EH (cell line): ENCODE results near the gene DFFB.

Experiments
- DNase-seq: peaks from one replicate; pipeline ENCODE4 v3.0.0-alpha.2; 2015; ENCODE audit warnings: low read depth

The DFFB gene

DNA sequence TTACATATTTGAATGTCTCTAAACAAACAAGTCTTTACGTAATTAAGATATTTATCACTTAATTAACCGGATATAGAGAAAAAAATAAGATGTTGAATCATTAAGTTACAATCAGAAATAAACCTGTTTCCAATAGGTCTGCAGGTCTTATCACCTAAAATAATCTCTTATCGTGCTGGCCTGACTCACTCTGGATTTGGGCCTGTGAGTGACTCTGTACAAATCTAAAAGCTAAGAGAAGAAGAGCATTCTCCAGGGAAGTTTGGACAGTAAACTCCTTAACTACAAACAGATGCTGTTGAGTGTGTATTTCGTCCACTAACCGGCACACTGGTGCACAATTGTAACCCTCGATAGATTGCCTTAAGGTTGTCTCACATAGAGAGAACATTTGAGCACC lies 25.6 kb upstream of the DFFB start:
- peak; percentile 81 for DNase-seq

DNA sequence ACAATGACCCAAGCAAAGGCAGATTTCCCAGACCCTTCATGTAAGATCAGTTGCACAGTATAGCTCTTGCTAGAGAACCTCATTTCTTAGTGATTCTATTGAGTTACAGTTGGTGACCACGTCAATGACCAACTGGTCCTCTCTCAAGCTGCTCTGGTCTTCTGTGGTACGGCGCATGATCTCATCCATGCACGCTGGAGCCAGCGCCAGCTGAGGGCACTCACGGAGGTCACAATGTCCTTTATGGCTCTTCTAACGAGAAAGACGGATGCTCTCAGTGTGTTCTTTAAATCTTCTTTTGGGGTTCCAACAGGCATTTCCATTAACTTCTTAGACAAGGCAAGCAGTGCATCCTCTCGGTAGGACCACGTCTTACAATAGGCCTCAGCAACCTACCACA lies 22.6 kb upstream of the DFFB start:
- DNase-seq = no peak

DNA sequence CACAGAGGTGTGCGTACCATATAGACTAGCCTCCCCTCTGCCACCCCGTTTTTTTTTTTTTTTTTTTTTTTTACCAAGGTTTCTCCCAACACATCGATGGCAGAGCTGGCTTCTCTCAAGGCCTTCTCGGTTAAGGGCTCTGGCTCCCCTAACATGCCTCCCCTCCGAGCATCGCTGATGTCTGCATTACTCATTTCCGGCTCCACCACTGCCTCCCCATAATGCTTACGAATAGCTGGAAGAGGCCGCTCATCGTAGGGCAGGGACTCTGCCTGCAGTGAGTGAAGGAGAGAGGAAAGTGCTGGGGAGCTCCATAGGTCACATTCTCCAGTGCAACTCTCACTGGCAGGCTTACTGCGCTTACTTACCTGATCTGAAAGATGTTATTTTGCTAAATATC lies 20.9 kb upstream of the DFFB start:
- peak; percentile 55 for DNase-seq

DNA sequence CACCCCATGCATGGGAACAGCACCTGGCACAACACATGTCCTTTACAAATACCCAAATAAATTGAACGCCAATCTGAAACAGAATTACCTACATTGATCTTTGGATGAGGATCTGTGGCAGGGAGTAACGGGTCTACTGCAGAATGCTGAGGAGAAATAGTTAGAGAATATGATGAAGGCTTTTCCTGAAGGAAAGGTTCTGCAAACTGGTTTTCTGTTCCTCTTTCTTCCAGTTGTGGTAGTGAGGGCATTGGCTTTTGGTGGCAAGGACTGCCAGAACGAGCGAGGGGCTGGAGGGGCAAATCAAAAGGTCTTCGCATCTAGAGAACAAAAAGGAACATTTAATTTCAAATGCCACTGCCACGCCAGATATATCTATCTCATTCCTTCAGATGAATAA lies 20.1 kb upstream of the DFFB start:
- no peak for DNase-seq

DNA sequence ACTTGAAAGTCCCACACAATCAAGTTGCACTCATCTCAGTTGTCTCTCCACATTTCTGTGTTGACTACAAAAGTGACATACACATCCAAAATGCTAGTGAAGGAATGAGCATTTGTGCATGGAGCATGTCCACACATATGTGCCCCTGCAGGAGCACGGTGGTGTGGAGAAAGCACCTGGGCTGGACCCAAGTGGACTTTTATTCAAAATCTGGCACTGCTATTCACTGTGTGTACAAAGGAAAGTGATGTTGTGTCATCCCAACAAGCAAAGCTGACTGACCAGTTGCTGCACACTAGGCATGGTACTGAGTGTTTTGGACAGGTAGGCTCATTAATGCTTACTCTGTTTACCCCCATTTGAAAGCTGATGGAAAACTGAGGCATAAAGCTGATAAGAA lies 19.6 kb upstream of the DFFB start:
- no peak for DNase-seq

DNA sequence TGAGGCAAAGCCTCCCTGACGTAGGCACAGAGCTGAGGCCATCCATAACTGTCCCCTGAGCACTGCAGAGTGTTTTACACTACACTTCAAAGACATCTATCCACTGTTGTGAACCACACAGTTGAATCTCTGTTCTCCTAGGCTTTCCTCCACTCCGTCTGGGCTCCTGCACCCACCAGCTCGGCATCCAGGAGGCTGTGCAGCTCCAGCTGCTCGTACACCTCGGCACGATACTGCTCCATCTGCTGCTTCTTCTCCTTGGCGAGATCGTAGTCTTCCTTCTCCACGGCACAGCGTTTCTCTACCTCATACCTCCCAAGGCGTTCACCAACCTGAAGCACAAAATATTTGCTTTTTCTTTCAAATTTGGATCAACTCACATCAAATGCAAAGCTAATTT lies 18.5 kb upstream of the DFFB start:
- DNase-seq = no peak

DNA sequence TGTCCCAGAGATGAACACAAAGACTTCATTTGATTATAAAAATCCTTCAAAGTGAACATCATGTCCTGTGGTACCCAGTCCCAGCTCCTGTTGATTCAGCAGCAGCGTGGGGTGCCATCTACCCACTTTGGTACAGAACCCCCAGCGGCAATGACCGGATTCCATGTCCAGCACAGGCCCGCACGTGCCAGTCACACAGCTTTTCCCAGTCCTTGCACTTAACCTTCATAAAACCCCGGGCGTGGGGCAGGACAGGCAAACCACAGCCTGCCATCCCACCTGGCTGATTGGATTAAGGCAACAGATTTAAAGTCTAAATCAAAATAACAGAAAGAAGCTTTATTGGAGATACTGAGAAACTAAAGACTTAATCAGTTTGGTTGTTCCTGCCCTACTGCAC lies 15.8 kb upstream of the DFFB start:
- no peak for DNase-seq

DNA sequence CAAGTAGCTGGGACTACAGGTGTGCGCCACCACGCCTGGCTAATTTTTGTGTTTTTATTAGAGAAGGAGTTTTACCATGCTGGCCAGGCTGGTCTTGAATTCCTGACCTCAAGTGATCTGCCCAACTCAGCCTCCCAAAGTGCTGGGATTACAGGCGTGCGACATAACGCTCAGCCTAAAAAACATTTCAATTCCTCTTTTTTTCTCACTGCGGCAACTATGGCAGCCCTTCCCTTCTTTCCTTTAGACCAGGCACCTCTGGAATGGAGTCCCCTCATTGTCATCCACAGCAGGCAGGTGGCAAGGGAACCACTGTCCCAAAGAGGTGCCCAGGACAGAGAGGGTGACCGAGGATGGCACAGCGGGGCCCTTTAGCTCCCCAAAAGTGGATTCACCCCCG lies 14.4 kb upstream of the DFFB start:
- DNase-seq = no peak

DNA sequence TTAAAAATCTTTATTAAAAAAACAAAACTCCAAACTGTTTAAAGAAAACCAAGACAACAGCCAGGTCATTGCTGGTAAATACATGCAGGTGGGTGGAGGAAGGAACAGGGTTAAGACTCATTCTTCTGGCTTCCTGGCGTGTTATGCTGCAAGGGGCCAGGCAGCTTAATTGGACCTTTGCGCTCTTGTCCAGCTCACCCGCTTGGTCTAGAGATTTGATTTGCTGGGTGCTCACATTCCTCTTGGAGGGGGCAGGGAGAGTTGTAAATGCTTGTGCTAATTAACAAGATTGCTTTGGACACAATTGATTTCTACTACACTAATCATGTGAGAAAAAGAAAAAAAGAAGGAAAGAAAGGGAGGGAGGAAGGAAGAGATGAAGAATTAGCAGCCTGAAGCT lies 10.7 kb upstream of the DFFB start:
- no peak for DNase-seq

DNA sequence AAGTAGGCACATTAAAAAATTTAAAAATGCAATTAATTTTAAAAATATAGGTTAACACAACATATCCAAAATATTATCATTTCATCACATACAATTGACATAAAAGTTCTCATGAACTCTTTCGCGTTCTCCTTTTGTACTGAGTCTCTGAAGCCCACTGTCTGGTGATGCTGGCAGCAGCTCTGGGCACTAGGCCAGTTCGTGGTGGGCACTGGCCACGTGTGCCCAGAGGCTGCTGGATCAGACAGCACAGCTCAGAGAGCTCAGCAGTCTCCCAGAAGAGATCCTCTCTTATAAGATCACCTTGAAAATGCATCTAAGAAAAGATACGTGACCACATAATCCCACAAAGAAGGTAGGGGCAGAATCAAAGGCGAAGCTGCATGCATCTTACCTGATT lies 10.2 kb upstream of the DFFB start:
- no peak for DNase-seq

DNA sequence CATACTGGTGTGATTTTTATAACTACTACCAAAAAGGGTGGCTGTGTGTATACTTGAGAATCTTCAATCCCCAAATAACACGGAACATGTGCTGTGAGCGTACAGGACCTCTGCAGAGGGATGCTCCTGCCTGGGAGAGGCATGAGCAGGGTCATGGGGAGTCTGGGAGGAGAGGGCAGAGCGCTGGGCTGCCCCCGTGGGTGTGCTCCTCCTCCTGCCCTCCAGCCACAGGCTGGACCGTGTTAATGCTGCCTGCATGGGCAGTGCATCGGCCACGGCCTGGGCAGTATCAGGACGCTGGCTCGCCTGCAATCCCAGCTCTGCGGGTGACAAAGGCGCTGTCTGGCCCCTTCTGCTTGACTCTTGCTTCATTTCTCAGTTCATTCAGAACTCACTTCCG lies 6.4 kb upstream of the DFFB start:
- no peak for DNase-seq

DNA sequence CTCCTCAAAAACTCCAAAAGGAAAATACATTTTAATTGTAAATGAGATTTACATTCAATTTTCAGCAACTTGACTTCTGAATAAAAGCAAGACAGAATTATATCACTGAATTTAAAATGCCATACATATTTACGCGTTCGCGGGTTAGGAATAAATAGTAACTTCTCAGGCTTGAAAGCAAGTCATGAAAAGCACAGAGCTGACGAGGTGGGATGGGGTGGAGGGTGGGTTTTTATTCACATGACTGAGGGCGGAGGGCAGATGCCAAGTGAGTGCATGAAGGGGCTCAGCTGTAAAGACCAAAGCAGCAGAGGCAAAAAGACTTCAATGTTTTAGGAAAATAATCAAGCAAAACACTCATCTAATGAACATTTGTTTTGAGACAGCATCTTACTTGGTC lies 6.0 kb upstream of the DFFB start:
- no peak for DNase-seq

DNA sequence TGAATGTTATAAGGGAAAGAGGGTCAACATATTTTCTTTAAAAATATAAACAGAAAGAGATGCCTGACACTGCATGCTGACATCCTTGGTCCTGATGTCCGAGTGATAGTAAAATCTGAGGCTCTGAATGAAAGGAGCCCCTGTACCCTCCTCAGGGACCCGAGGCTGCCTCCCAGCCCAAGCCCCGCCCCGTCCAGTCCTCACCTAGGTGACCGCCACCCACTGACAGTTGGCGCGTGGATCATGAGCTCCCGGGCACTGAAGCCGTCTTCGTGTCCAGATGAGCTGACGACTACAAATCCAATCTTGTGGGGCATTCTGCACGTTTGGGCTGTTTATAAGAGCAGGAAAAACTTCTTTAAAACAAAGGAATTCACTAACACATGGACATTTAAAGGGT lies 5.2 kb upstream of the DFFB start:
- DNase-seq = no peak

DNA sequence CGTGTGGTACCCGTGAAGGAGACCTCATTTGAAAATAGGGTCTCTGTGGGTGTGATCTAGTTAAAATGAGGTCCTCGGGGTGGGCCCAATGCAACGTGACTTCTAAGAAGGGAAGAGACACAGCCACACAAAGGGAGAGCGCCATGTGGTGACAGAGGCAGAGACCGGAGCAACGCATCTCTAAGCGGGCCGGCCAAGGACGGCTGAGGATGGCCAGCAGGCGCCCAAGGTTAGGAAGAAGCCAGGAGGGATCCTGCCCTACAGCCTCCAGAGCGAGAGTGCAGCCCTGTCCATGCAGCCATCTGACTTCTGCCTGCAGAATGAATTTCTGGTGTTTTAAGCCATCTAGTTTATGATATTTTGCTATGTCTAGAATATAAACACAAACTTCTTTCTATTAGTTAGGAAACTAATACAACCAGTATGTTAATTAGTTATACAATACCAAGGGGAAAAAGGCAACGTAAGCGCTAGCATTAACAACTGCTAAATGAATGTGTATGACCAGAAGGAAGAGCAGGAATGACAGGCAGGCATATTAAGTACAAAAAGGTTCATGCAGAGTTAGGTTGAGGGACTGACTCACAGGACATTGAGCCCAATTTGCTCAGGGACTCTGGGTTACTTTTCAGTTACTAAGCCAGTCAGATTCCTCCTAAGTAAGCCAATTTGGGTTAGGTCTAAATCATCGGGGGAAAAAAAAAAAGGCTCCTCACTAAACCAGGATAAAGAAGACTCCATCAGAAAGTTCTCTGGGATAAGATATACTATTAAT lies 4.4 kb upstream of the DFFB start:
- no peak for DNase-seq

DNA sequence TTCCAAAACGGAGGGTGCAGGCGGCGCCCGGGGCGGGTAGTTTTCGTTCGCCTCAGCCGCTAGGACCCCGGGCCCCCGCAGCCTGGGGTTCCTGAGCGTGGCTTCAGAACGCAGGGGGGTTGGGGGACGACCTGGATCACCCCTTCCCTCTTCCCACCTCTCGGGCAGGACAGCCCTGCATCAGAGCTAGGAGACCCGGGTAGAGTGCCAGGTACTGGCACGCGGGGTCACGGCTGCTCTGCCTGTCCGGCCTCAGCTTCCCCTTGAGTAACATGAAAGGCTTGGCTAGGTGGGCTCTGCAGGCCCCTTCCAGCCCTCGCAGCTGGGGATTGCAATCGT lies 484 bp downstream of the DFFB start:
- DNase-seq = no peak

DNA sequence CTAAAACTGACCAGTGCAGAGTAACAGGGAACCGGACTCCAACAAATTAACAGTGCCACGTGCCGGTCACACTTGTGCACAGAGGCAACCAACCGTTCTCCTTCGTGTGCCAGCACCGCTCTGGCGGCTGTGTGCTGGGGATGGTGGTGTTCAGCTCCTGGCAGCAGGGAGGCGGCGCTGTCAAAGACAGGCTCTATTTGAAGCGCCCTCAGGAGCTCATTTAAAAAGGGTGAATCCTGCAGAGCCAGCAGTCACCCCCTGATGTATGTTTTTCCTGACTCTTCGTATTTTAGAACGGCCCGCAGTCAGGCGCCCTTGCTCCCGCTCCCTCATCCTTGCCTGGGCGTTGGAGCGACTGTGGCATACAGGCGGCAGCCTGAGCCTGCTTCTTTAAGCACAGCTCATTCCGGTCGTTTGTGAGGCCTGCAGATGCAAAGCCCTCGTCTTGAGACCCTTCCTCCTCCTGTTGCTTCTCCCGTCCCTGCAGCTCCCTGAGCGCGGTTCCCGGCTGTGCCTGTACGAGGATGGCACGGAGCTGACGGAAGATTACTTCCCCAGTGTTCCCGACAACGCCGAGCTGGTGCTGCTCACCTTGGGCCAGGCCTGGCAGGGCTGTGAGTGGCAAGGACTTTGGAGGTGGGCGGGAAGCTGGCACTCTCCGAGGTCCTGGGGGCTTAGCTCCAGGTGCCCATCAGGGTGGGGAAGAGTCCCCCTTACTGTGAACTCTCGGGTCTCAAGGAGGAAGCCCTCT lies 1.1 kb downstream of the DFFB start:
- DNase-seq = peak; percentile 38

DNA sequence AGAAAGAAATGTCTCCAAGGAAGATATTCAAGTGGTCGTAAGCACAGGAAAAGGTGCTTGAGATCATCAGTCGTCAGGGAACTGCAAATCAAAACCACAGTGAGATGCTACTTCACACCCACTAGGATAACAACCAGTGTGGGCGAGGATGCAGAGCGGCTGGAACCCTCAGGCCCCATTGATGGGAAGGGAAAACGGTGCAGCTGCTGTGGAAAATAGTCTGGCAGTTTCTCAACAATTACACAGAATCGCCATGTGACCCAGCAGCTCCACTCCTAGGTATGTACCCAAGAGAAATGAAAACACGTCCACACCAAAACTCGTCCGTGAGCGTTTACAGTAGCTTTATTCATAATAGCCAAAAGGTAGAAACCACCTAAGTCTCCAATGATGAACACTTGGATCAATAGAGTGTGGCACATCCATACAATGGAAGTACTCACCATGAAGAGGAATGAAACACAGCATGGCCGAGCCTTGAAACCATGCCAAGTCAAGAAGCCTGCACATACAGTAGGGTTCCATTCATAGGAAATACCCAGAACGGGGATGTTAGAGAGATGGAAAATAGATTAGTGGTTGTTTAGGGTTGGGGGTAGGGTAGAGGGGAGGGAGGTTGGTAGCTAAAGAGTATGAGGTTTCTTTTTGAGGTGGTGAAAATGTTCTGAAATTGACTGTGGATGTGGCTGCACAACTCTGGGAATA lies 6.1 kb downstream of the DFFB start:
- DNase-seq = no peak

DNA sequence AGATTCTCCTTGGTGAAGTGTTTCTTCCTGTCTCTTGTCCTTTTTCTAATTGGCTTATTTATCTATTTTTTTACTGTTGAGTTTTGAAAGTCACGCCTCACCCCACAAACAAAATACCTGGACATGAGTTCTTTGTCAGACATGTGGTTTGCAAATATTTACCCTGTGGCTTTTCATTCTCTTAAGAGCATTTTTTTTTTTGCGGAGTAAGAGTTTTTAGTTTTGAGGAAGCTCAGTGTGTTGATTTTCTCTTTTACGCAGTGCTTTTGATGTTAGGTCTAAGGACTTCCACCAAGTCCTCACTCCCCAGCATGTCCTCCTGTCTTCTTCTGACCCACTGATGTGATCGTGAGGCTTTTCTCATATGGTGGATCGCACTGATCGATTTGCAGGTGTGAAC lies 7.6 kb downstream of the DFFB start:
- DNase-seq = no peak

DNA sequence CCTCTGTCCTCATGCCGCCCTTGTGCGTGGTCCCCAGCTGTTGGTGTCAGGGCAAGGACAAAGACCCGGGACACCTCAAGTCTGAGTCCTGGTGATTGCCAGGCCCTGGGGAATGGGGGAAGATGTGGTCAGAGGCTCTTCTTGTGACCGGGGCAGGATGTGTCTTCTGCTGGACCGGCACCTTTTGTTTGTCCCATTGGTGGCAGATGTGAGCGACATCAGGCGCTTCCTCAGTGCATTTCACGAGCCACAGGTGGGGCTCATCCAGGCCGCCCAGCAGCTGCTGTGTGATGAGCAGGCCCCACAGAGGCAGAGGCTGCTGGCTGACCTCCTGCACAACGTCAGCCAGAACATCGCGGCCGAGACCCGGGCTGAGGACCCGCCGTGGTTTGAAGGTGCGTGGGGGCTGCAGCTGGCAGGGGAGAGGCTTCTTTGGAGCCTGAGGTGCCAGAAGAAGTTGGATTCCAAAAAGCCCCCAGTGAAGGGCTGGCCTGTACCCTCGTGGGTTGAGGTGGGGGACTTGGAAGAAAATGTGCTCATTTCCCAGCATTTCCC lies 8.4 kb downstream of the DFFB start:
- no peak for DNase-seq

DNA sequence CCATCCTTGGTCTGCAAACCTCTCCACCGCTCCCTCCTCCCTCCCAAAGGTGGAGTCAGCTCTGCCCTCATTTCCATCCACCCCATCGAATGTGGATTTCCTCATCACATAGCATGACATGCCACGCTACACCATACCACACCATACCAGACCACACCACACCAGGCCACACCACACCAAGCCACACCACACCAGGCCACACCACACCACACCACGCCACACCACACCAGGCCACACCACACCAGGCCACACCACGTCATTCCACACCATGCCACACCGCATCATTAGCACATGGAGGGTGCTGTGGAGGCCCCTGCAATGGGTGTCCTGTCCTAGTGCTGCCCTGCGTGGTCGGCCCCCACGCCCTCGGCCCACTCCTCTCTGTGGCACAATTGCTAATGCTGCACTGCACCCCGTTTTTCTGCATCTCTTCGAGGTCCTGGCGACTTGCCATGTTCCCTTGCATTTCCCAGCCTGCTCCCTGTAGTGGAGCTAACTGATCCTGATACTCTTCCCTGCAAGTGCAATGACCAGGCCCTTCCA lies 11.3 kb downstream of the DFFB start:
- DNase-seq = no peak

DNA sequence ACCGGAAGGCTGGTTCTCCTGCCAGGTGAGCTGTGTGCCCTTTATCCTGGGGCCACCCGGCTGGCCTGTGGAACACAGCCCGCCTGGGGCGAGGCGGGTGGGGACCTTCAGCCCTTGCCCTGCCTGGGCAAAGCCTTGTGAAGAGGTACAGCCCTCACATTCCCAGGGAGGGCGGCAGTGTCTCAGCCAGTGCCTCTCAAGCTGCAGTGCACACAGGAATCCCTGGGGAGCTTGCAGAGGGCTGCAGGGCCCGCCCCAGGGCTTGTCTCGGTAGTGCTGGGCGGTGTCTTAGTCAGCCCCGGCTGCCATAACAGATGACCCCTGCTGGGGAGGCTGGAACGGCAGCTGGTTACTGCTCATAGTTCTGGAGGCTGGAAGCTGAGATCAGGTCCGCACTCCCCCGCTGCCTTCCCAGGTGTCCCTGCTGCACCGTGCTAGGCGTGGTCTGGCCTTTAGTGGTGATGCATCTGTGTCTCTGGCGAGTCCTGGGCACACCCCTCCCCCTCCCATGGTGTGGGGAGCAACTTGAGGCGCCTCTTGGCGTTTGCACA lies 12.6 kb downstream of the DFFB start:
- DNase-seq = no peak

DNA sequence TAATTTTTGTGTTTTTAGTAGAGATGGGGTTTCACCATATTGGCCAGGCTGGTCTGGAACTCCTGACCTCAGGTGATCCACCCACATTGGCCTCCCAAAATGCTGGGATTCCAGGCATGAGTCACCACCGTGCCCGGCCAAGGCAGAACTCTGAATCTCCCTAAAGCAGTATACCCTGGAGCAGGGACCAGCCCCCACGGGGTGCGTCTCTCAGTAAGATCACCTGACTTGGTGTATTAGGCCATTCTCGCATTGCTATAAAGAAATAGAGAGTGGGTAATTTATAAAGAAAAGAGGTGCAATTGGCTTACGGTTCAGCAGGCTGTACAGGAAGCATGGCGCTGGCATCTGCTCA lies 14.2 kb downstream of the DFFB start:
- no peak for DNase-seq

DNA sequence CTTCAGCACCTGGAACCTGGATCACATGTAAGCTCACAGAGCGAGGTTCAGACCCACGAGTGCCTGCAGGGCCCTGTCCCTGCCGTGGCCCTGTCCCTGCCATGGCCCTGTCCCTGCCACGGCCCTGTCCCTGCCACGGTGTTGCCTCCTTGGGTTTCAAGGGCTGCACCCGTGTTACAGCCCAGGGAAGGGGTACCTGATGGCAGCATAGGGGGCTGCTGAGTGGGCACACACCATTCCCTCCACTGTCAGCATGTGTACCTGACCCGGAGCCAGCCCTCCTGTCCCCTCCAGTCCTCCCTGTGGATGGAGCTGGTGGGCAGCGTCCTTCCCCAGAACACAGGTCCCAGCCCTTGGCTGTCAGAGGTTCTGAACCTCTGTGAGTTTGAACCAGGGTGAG lies 15.3 kb downstream of the DFFB start:
- DNase-seq = no peak
